Superior temporal gyrus (tissue), 1 donor: ENCODE measurements around the gene IMMP1L.

ENCODE experiments used
- DNase-seq: peaks from one replicate; pipeline ENCODE4 v3.0.0-alpha.2; 2016; ENCODE audit errors: extremely low spot score

The IMMP1L gene

GRCh38 chr11:31474083-31474482, 35.3 kb downstream of the IMMP1L start:
- no peak for DNase-seq

- no peak for DNase-seq
Measured at GRCh38 chr11:31464436-31464835, 45.0 kb downstream of the IMMP1L start.

GRCh38 chr11:31455177-31455576, 54.2 kb downstream of the IMMP1L start:
- no peak for DNase-seq

GRCh38 chr11:31450841-31451240, 58.6 kb downstream of the IMMP1L start:
- DNase-seq = no peak

- DNase-seq = no peak
Measured at GRCh38 chr11:31449040-31449439, 60.4 kb downstream of the IMMP1L start.

GRCh38 chr11:31445621-31446020, 63.8 kb downstream of the IMMP1L start:
- no peak for DNase-seq

- no peak for DNase-seq
Measured at GRCh38 chr11:31443802-31444201, 65.6 kb downstream of the IMMP1L start.

- no peak for DNase-seq
Measured at GRCh38 chr11:31442086-31442485, 67.3 kb downstream of the IMMP1L start.

- DNase-seq = no peak
Measured at GRCh38 chr11:31441296-31441695, 68.1 kb downstream of the IMMP1L start.

- DNase-seq = no peak
Measured at GRCh38 chr11:31437742-31438435, 71.5 kb downstream of the IMMP1L start.

- DNase-seq = no peak
Measured at GRCh38 chr11:31433851-31434250, 75.6 kb downstream of the IMMP1L start.

GRCh38 chr11:31424652-31425051, 84.8 kb downstream of the IMMP1L start:
- peak; percentile 57 for DNase-seq

- DNase-seq = no peak
Measured at GRCh38 chr11:31422703-31423102, 86.7 kb downstream of the IMMP1L start.

- peak; percentile 55 for DNase-seq
Measured at GRCh38 chr11:31421820-31422219, 87.6 kb downstream of the IMMP1L start.

GRCh38 chr11:31419669-31420068, 89.8 kb downstream of the IMMP1L start:
- DNase-seq = no peak

GRCh38 chr11:31419138-31419537, 90.3 kb downstream of the IMMP1L start:
- no peak for DNase-seq

- no peak for DNase-seq
Measured at GRCh38 chr11:31417816-31418215, 91.6 kb downstream of the IMMP1L start.

- DNase-seq = no peak
Measured at GRCh38 chr11:31417357-31417756, 92.1 kb downstream of the IMMP1L start.

- no peak for DNase-seq
Measured at GRCh38 chr11:31415435-31415834, 94.0 kb downstream of the IMMP1L start.

GRCh38 chr11:31414338-31414737, 95.1 kb downstream of the IMMP1L start:
- DNase-seq = no peak

- DNase-seq = no peak
Measured at GRCh38 chr11:31412946-31413345, 96.5 kb downstream of the IMMP1L start.

GRCh38 chr11:31408201-31408600, 101.2 kb downstream of the IMMP1L start:
- DNase-seq = no peak

- DNase-seq = no peak
Measured at GRCh38 chr11:31404614-31405013, 104.8 kb downstream of the IMMP1L start.

GRCh38 chr11:31397239-31397834, 112.1 kb downstream of the IMMP1L start:
- DNase-seq = peak; percentile 77
